A549 (cell line): ENCODE data around the gene GPR158.

Source experiments
- EP300 ChIP-seq, 2 experiments: fragments of >200 bp; sonication (Bioruptor Twin); formaldehyde crosslinking; IDR thresholded peaks; 2 replicates in 1 of 2; 3 replicates in 1 of 2; pipeline ENCODE4 v1.6.1; 2016 to 2017
- MYC ChIP-seq: IDR thresholded peaks from 2 replicates; pipeline ENCODE4 v1.6.1; 2012; ENCODE audit warnings: mild to moderate bottlenecking, inconsistent platforms, low read length, improper control_type of control experiment, borderline replicate concordance
- PHF8 ChIP-seq: fragments of 200-600 bp; sonication (generic); IDR thresholded peaks from 2 replicates; pipeline ENCODE4 v1.6.1; 2016; ENCODE audit warnings: low read depth, mild to moderate bottlenecking, antibody characterized with exemption, moderate library complexity, borderline replicate concordance
- POLR2A ChIP-seq: IDR thresholded peaks from 2 replicates; pipeline ENCODE4 v1.6.1; 2012; ENCODE audit warnings: mild to moderate bottlenecking, low read length
- TFCP2L1 ChIP-seq: fragments of 250-450 bp; sonication (Bioruptor Pico); IDR thresholded peaks from 2 replicates; pipeline ENCODE4 v1.5.0; 2021; ENCODE audit warnings: mild to moderate bottlenecking
- TF ChIP-seq, protein P1 (sequence below): fragments of >200 bp; sonication (Bioruptor Twin); formaldehyde crosslinking; IDR thresholded peaks from 2 replicates; pipeline ENCODE4 v1.6.1; 2016

DNA sequence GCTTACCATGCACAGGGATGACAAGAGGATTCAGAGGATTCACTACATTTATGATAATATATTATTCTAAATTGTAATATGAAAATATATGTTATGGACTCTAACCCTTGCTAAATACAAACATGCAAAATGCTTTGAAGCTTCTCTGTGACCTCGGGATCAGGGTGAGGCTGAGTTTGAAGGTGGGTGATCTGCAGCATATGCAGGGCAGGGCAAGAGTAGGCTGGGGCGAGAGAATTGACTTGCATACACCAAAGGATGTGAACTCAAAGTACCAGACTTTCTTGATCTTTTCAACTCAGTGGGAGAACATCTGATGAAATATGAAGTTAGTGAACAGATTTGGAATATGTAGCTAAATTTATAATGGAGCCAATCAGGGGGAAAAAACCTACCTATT is 57.0 kb downstream of the GPR158 start:
- TF ChIP-seq PHF8 (no peak), TFCP2L1 (CRISPR knock-in tag) (no peak), POLR2A (no peak), EP300 (IDR thresholded peaks at IDR 0.05) (no peak), MYC (no peak)
- TF ChIP-seq, protein P1, sequence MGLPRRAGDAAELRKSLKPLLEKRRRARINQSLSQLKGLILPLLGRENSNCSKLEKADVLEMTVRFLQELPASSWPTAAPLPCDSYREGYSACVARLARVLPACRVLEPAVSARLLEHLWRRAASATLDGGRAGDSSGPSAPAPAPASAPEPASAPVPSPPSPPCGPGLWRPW, result no peak
